Activated T-helper 2 cell treated with anti-CD3 and anti-CD28 coated beads, Interferon-gamma antibody, Interleukin-2, Interleukin-4, amounts not matched to agents 10 μg/mL and 5 μg/mL and 100 μg/mL, durations not matched to agents 14 hours and 24 hours and 36 hours (primary cell): ENCODE results near the gene TSPY9. TPM values are rescaled to one million over a fixed set of nuclear protein-coding genes. Genes with fewer than 3 reads are reported as not detected.
"Not testable (repeated sequence)": the region's sequence is repeated elsewhere in the genome, so short reads cannot be mapped to it uniquely, and the experiment has no call there.

Experiments used
- DNase-seq: peaks from one replicate; pipeline ENCODE4 v3.0.0; 2021; ENCODE audit warnings: low spot score
- H3K27ac Mint-ChIP-seq: one replicate; pipeline ENCODE4 v1.8.0; 2021; ENCODE audit warnings: mixed read lengths
- H3K27me3 Mint-ChIP-seq: one replicate; pipeline ENCODE4 v1.8.0; 2021; ENCODE audit warnings: low read depth, mixed read lengths
- H3K36me3 Mint-ChIP-seq: one replicate; pipeline ENCODE4 v1.8.0; 2021; ENCODE audit warnings: low read depth, mixed read lengths
- H3K4me1 Mint-ChIP-seq: one replicate; pipeline ENCODE4 v1.8.0; 2021; ENCODE audit warnings: low read depth, mixed read lengths
- H3K4me3 Mint-ChIP-seq: one replicate; pipeline ENCODE4 v1.8.0; 2021; ENCODE audit warnings: low read depth, mild to moderate bottlenecking, moderate library complexity, mixed read lengths
- H3K9me3 Mint-ChIP-seq: one replicate; pipeline ENCODE4 v1.8.0; 2021; ENCODE audit warnings: mixed read lengths
- intact Hi-C: fragments of 100-400 bp; cut with micrococcal nuclease; formaldehyde crosslinking; loops from one replicate; pipeline ENCODE4 v1.15.1; 2023
- total RNA-seq: library from RNA; stranded (reverse); gene quantifications from 2 replicates; pipeline ENCODE4 v1.2.3, GENCODE V29; 2022

Gene TSPY9, protein sequence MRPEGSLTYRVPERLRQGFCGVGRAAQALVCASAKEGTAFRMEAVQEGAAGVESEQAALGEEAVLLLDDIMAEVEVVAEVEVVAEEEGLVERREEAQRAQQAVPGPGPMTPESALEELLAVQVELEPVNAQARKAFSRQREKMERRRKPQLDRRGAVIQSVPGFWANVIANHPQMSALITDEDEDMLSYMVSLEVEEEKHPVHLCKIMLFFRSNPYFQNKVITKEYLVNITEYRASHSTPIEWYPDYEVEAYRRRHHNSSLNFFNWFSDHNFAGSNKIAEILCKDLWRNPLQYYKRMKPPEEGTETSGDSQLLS
- not detected in 2 replicates for total RNA-seq

DNA sequence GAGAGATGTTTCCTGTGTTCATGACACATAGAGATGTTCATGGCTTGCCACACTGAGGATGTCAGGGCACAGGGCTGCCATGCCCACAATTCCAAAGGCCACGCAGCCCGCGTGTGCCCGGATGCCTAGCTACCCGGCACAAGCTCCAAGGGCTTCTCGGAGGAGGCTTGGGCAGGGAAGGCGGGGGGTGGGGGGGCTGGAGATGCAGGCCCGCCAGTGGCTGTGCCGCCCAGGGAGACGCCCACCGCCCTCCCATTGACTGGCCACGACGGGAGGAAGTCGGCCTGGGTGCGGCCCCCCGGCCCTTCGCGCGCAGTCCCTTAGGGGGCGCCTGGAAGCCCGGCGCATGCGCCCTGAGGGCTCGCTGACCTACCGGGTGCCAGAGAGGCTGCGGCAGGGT is at the start of gene TSPY9:
Gene TSPY9, plus strand, starts transcription at position 301 of the 400 bp plus-strand sequence. Its CDS starts 46 bp downstream, at position 347.
- DNase-seq, H3K27me3 Mint-ChIP-seq, H3K4me3 Mint-ChIP-seq, H3K27ac Mint-ChIP-seq, H3K9me3 Mint-ChIP-seq, H3K4me1 Mint-ChIP-seq, H3K36me3 Mint-ChIP-seq, intact Hi-C loops: not testable (repeated sequence)

DNA sequence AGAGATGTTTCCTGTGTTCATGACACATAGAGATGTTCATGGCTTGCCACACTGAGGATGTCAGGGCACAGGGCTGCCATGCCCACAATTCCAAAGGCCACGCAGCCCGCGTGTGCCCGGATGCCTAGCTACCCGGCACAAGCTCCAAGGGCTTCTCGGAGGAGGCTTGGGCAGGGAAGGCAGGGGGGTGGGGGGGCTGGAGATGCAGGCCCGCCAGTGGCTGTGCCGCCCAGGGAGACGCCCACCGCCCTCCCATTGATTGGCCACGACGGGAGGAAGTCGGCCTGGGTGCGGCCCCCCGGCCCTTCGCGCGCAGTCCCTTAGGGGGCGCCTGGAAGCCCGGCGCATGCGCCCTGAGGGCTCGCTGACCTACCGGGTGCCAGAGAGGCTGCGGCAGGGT is 20.4 kb upstream of the TSPY9 start, which contains the start of gene TSPY1:
Gene TSPY1, plus strand, starts transcription at position 301 of the 400 bp plus-strand sequence. Its CDS starts 46 bp downstream, at position 347.
- H3K9me3 Mint-ChIP-seq, H3K36me3 Mint-ChIP-seq, DNase-seq, H3K27ac Mint-ChIP-seq, H3K4me3 Mint-ChIP-seq, H3K27me3 Mint-ChIP-seq, intact Hi-C loops, H3K4me1 Mint-ChIP-seq: not testable (repeated sequence)

DNA sequence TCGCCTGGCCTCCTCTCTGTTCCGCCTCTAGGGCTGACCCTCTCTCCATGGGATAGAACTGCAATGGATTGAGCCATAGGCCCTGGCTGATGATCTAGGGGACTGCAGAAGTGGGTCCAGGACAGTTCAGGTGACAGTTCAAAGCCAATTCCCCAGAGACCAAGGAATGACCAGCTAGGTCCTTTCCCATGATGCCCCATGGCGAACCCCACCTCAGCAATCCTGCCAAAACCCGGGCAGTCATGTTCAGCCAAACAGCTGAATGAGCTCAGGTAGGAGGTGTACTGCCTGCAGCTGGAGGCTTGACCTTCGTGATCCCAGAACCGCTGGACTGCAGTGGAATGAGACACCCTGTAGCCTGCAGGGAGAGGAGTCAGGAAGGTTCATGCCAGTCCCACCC is 17.3 kb downstream of the TSPY9 start:
- intact Hi-C loops, H3K4me3 Mint-ChIP-seq, H3K27me3 Mint-ChIP-seq, H3K27ac Mint-ChIP-seq, DNase-seq, H3K4me1 Mint-ChIP-seq, H3K9me3 Mint-ChIP-seq, H3K36me3 Mint-ChIP-seq: not testable (repeated sequence)

DNA sequence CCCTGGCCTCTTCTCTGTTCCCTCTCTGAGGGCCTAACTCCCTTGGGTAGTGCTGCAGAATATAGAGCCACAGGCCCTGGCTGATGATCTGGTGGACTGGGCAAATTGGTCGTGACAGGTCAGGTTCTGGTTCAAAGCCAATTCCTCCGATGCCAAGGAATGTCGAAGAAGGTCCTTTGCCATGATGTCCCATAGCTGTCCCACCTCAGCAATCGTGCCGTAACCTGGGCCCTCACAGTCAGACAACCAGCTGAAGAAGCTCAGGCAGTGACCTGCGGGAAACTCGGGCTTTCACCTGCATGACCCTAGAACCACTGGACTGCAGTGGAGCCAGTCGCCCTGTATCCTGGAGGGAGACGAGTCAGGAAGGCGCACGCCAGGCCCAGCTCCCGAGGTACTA is 29.2 kb downstream of the TSPY9 start:
- intact Hi-C loops, H3K36me3 Mint-ChIP-seq, H3K9me3 Mint-ChIP-seq, H3K27me3 Mint-ChIP-seq, H3K27ac Mint-ChIP-seq, DNase-seq, H3K4me3 Mint-ChIP-seq, H3K4me1 Mint-ChIP-seq: not testable (repeated sequence)

DNA sequence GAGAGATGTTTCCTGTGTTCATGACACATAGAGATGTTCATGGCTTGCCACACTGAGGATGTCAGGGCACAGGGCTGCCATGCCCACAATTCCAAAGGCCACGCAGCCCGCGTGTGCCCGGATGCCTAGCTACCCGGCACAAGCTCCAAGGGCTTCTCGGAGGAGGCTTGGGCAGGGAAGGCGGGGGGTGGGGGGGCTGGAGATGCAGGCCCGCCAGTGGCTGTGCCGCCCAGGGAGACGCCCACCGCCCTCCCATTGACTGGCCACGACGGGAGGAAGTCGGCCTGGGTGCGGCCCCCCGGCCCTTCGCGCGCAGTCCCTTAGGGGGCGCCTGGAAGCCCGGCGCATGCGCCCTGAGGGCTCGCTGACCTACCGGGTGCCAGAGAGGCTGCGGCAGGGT is 40.5 kb downstream of the TSPY9 start, which contains the start of gene TSPY10:
Gene TSPY10, plus strand, starts transcription at position 301 of the 400 bp plus-strand sequence. Its CDS starts 46 bp downstream, at position 347.
- H3K4me1 Mint-ChIP-seq, H3K4me3 Mint-ChIP-seq, H3K36me3 Mint-ChIP-seq, H3K9me3 Mint-ChIP-seq, DNase-seq, intact Hi-C loops, H3K27me3 Mint-ChIP-seq, H3K27ac Mint-ChIP-seq: not testable (repeated sequence)

Other genes starting within 250 kb of the TSPY9 start
- not detected in 2 replicates for gene TSPY4, start 149.8 kb upstream of the TSPY9 start, total RNA-seq
- gene TSPY8, start 129.5 kb upstream of the TSPY9 start, total RNA-seq, result not detected in 2 replicates
- not detected in 2 replicates for gene TSPY3, start 88.8 kb upstream of the TSPY9 start, total RNA-seq
- not detected in 2 replicates for gene TSPY1, start 20.3 kb upstream of the TSPY9 start, total RNA-seq
- not detected in 2 replicates for gene TSPY10, start 40.6 kb downstream of the TSPY9 start, total RNA-seq